Measurements from ENCODE around the gene TEX38. TPM values are rescaled to one million over a fixed set of nuclear protein-coding genes. Genes with fewer than 3 reads are reported as not detected.

TEX38 gene
- total RNA-seq, 1 donor from 2014 or later: not detected

DNA sequence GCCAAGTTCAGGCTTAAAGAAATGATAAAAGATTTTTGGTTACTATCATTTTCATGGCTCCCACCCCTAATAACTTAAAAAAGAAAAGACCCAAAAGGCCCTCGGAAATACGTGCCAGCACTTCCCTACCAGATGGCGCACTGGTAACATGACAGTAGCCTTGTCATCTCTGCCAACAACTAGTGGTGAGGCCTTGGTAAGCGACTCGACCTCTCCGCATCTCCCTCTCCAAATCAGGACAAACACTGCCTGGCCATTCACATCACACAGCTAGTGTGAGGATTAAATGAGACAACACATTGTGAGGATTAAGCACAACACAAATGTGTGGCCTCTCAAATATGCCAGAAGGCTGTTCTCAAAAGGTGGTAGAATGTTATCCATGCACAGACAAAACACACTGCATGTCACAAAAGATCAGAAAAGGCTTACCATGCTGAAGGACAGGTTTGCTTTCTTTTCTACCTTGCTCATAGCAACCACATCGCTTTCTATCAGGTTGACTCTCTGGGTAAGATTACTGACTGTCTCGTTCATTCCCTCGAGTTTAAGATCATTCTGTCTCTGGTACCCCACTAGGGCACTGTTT lies 16.4 kb downstream of the TEX38 start:
- peaks cover 57% of the 10 kb centered on the region for H3K36me3 Mint-ChIP-seq (ENCODE audit: unreplicated experiment)
- no peak overlapping the region for H3K4me3 Mint-ChIP-seq (ENCODE audit: unreplicated experiment)
- H3K27ac Mint-ChIP-seq (ENCODE audit: unreplicated experiment): no peak overlapping the region

DNA sequence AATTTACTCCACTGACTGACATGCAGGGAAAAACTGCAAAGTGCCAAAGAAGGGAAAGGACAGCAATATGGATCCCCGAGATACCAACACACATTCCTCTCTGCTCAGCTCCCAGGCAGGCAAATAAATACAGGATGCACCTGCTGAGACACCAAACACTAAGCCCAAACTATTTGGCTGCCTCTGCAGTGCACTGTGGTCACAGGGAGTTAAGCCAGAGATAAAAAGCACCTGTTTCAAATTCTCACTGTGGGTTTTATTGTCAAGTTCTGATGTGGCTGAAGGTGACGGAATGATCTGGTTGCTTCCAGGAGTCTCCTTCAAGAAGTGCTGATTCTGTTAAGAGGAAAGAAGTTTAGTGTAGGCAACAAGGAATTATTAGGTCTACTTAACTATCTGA lies 17.7 kb downstream of the TEX38 start:
- H3K36me3 Mint-ChIP-seq (ENCODE audit: unreplicated experiment): peaks cover 51% of the 10 kb centered on the region
- H3K9me3 Mint-ChIP-seq (ENCODE audit: unreplicated experiment): no peaks in the 10 kb centered on the region
- H3K4me3 Mint-ChIP-seq (ENCODE audit: unreplicated experiment): no peak overlapping the region
- no peak overlapping the region for H3K27ac Mint-ChIP-seq (ENCODE audit: unreplicated experiment)
- H3K4me1 Mint-ChIP-seq (ENCODE audit: unreplicated experiment): no peaks in the 10 kb centered on the region
- DNase-seq (ENCODE audit: extremely low spot score, unreplicated experiment): no peak
- H3K27me3 Mint-ChIP-seq (ENCODE audit: unreplicated experiment): no peaks in the 10 kb centered on the region
- TF ChIP-seq, protein P1, sequence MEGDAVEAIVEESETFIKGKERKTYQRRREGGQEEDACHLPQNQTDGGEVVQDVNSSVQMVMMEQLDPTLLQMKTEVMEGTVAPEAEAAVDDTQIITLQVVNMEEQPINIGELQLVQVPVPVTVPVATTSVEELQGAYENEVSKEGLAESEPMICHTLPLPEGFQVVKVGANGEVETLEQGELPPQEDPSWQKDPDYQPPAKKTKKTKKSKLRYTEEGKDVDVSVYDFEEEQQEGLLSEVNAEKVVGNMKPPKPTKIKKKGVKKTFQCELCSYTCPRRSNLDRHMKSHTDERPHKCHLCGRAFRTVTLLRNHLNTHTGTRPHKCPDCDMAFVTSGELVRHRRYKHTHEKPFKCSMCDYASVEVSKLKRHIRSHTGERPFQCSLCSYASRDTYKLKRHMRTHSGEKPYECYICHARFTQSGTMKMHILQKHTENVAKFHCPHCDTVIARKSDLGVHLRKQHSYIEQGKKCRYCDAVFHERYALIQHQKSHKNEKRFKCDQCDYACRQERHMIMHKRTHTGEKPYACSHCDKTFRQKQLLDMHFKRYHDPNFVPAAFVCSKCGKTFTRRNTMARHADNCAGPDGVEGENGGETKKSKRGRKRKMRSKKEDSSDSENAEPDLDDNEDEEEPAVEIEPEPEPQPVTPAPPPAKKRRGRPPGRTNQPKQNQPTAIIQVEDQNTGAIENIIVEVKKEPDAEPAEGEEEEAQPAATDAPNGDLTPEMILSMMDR (IDR thresholded peaks at IDR 0.05): no peak

More for the DNA sequence above, 16.4 kb downstream of the TEX38 start:
- TF ChIP-seq, protein P1 (IDR thresholded peaks at IDR 0.05): no peak
- DNase-seq (ENCODE audit: extremely low spot score, unreplicated experiment): no peak
- H3K4me1 Mint-ChIP-seq (ENCODE audit: unreplicated experiment): no peaks in the 10 kb centered on the region
- no peaks in the 10 kb centered on the region for H3K27me3 Mint-ChIP-seq (ENCODE audit: unreplicated experiment)
- H3K9me3 Mint-ChIP-seq (ENCODE audit: unreplicated experiment): no peaks in the 10 kb centered on the region

DNA sequence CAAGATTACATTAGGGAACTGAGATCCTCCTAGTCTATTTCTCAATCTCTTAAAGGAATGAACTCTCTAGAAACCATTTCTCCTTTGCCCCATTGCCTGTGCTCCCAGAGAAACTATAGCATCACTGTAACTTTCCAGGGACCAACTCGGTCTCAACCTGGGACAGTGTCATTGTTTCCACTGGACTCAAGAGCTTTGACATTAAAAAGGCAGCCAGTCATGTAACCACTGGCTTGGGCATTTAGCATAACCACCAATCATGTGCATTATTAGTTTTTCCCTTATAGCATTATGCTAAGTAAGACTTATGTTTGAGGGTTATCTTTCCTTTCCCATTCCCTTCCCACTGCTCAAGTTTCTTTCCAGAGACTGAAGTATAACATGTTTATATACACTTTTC lies 18.2 kb downstream of the TEX38 start:
- no peak overlapping the region for H3K4me3 Mint-ChIP-seq (ENCODE audit: unreplicated experiment)
- DNase-seq (ENCODE audit: extremely low spot score, unreplicated experiment): no peak
- H3K36me3 Mint-ChIP-seq (ENCODE audit: unreplicated experiment): peaks cover 48% of the 10 kb centered on the region
- TF ChIP-seq, protein P1 (IDR thresholded peaks at IDR 0.05): no peak
- H3K4me1 Mint-ChIP-seq (ENCODE audit: unreplicated experiment): no peaks in the 10 kb centered on the region
- H3K27ac Mint-ChIP-seq (ENCODE audit: unreplicated experiment): no peak overlapping the region
- no peaks in the 10 kb centered on the region for H3K27me3 Mint-ChIP-seq (ENCODE audit: unreplicated experiment)
- H3K9me3 Mint-ChIP-seq (ENCODE audit: unreplicated experiment): no peaks in the 10 kb centered on the region

DNA sequence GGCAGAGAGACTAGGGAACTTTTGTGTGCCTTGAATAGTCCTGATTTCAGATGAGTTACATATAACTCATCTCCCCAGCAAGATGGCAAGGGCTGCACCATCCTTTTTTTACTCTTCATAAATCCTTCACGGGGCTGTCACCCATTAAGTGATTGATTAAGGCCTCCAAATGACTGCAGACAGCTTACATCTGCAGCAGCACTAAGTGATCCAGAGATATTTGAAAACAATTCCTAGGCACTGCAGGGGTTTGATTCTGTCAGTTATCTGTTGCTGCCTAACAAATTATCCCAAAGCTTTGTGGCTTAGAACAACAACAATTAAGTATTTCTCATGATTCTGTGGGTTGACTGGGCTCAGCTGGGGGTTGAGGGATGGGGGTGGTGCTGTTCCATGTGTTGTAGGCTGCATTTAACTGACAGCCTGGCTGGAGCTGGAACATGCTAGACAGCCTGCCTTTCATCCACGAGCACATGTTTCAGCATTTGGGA lies 19.3 kb downstream of the TEX38 start:
- TF ChIP-seq, protein P1 (IDR thresholded peaks at IDR 0.05): no peak
- Mint-ChIP-seq H3K9me3 (ENCODE audit: unreplicated experiment) (no peaks in the 10 kb centered on the region), H3K36me3 (ENCODE audit: unreplicated experiment) (peaks cover 54% of the 10 kb centered on the region), H3K4me3 (ENCODE audit: unreplicated experiment) (no peak overlapping the region), H3K27me3 (ENCODE audit: unreplicated experiment) (no peaks in the 10 kb centered on the region), H3K4me1 (ENCODE audit: unreplicated experiment) (no peaks in the 10 kb centered on the region), H3K27ac (ENCODE audit: unreplicated experiment) (no peak overlapping the region)
- no peak for DNase-seq (ENCODE audit: extremely low spot score, unreplicated experiment)

DNA sequence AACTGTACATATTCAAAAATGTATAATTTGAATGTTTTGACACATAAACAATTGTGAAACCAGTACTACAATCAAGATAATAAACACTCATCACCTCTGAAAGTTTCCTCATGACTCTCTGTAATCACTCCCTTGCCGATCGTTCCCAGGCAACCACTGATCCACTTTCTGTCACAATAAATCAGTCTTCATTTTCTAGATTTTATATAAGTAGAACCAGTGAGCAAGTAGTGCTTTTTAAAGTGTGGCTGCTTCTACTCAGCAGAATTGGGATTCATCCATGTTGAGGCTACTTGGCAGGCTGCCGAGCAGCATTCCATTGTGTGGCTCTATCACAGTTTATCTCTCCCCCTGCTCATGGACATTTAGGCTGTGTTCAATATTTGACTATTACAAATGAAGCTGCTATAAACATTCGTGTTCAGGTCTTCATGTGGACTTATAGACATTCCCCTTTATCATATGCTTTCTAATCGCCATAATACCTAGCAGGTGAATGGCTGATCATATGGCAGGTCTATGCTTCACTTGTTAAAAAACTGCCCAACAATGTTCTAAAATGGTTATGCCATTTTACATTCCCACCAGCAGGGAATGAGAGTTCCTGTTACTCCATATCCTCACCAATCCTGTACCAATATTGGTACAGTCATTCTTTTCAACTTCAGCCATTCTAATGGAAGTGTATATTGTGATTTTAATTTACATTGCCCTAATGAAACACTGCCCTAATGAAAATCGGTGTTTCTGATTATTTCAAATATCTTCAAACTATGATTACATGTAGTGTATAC lies 20.5 kb downstream of the TEX38 start:
- DNase-seq (ENCODE audit: extremely low spot score, unreplicated experiment): no peak
- no peak overlapping the region for H3K27ac Mint-ChIP-seq (ENCODE audit: unreplicated experiment)
- peaks cover 48% of the 10 kb centered on the region for H3K36me3 Mint-ChIP-seq (ENCODE audit: unreplicated experiment)
- no peaks in the 10 kb centered on the region for H3K27me3 Mint-ChIP-seq (ENCODE audit: unreplicated experiment)
- TF ChIP-seq, protein P1 (IDR thresholded peaks at IDR 0.05): no peak
- H3K4me3 Mint-ChIP-seq (ENCODE audit: unreplicated experiment): no peak overlapping the region
- H3K9me3 Mint-ChIP-seq (ENCODE audit: unreplicated experiment): no peaks in the 10 kb centered on the region
- H3K4me1 Mint-ChIP-seq (ENCODE audit: unreplicated experiment): no peaks in the 10 kb centered on the region
